NOMO-1 (cell line): Measurements from ENCODE around the gene DLG3.

Experiments
- DNase-seq, 2 experiments: peaks; one replicate each; lab custom pipeline; 2025; ENCODE audit not compliant: unreplicated experiment in 2 of 2; lab: John Stamatoyannopoulos, UW

DLG3 gene

DNA sequence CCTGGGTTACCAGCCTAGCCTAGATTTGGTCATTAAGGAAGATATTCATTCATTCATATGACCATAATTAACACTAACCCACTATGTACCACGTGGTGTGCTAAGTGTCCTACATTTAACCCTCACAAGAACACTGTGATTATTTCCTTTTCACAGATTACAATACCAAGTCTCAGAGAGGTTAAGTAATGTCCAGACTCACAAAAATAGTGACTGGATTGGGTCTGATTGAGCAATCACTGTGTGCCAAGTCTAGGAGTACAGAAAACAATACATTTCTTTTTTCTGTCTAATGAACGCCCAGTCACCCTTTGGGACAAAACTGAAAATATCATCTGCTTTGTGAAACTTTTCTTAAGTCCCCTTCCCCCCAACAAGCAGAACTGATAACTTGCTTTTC, 7.6 kb upstream of the DLG3 start:
- DNase-seq, result peak in 1 of 2 experiments; percentile 22

DNA sequence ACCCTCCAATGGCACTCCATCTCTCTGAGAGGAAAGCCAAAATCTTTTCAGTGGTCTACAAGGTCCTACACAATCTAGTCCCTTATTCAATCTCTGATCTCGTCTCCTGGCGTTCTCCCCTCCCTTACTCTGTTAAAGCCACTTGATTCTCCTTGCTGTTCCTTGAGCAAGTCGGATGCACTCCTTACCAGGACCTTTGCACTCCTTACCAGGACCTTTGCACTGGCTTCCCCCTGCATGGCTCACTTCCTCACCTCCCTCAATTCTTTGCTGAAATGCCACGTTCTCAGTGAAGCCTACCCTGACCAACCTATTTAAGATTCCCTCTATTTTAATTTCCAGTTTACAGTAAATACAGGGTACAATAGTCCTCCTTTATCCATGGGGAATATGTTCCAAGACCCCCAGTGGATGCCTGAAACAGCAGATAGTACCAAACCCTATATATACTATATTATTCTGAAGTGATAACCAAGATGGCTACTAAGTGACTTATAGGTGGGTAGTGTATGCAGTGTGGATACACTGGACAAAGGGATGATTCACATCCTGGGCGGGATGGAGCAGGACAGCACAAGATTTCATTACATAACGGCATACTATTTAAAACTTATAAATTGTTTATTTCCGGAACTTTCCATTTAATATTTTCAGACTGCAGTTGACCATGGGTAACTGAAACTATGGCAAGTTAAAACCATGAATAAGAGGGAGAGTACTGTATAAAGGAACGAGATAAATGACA, 6.5 kb upstream of the DLG3 start:
- DNase-seq, result no peak

DNA sequence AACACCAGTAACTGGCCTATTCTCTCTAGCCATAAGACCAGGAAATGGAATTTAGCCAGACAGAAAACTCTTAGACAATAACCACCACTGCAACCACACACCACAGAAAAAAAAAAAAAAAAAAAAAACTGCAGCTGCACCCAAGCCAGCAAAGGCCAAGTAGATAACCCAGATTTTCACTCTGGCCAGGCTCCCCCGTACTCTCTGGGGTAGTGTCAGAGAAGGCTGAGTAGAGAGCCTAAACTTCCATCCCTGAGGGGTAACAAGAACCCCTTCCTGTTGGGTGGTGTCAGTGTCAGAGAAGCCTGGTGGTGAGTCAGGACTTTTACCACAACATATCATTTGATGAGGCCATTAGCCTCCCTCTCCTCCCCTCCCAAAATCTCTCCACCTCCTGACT, 5.6 kb upstream of the DLG3 start:
- peak in 1 of 2 experiments; percentile 25 for DNase-seq

DNA sequence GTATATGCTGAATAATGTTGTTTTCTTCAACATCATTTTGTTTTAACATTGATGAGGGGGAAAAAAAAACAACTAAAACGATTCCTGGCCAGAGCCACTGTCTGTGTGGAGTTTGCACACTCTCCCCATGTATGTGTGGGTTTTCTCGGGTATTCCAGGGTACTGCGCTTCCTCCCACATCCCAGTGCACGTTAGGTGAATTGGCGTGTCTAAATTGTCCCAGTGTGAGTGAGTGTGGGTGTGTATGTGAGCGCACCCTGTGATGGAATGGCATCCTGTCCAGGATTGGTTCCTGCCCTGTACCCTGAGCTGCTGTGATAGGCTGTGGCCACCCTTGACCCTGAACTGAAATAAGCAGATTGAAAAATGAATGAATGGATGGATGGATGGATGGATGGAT, 2.4 kb upstream of the DLG3 start:
- DNase-seq, result no peak

DNA sequence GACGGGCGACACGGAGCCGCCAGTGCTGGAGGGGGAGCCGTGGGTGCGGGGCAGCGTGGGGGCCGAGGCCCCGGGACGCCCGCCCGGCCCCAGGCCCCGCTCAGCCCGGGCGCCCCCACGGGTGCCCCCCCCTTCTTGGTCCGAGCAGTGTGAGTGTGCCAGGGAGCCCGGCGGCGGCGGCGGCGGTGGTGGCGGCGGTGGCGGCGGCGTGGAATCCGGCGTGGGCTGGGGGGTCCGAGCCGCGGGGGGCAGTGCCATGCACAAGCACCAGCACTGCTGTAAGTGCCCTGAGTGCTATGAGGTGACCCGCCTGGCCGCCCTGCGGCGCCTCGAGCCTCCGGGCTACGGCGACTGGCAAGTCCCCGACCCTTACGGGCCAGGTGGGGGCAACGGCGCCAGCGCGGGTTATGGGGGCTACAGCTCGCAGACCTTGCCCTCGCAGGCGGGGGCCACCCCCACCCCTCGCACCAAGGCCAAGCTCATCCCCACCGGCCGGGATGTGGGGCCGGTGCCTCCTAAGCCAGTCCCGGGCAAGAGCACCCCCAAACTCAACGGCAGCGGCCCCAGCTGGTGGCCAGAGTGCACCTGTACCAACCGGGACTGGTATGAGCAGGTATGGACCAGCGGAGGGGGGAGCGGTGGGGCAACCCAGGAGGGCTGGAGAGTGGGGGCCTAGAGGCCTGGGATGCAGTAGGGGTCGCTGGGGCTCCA, 466 bp downstream of the DLG3 start:
- DNase-seq, result no peak

DNA sequence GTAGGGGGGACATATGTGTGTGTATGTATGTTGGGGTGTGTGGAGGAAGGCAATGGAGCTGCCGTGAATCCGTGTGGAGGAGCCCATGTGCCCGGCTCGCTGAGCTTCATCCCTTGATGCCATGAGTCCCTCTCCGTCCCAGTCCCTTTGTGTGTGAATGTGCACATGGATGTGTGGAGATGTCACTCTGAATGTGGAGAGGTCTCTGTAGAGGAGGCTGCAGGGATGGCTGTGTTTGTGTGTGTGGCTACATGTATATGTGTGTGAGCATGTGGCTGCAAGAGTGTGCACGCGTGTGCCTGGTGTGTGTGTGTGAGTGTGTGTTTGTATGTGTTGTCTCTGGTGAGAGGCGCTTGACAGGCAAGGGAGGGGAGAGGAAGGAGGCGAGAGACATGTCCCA, 1.3 kb downstream of the DLG3 start:
- DNase-seq, result no peak

DNA sequence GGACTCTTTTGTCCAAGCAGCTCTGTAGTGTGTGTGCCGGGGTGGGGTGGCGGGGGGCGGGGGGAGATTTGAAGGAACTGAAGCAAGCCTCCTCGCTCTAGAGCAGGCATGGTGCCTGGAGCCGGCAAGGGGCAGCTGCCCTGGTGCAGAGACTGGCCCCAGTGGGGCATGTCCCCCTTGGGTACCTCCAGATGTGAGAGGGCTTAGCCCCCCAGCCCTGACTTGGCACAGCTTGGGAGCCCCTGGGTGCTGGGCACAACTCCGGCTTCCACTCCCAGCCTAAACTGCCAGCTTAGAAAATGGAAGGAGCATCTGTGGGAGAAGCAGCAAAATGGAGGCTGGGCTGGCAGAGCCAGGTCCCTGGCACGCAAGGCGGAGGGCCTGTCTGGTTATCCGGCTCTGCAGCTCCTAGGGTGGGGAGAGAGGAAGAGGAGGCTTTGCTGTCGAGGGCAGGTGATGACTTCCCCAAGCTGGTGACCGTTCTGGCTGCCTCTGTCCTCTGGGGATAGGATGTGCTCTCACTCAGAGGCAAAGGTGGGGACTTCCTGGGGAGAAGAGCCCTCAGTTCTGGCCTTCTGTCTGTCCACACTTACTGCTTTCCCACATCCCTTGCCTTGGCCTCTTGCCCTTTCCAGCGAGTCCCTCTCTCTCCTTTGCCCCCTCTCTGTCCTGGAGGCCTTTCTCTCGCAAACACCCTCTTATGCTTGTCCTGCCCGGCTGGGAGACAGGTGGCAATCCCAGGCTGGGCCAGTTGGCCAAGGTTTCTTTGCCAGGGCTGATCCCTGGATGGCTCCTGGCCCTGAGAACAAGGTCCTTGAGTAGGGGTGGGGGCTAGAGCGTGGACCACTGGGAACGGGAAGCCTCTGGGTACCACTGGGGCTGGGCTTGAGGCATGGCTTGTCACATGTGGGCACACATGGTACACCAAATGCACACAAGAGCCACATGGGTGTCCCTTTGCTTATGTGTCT, 2.0 kb downstream of the DLG3 start:
- no peak for DNase-seq

DNA sequence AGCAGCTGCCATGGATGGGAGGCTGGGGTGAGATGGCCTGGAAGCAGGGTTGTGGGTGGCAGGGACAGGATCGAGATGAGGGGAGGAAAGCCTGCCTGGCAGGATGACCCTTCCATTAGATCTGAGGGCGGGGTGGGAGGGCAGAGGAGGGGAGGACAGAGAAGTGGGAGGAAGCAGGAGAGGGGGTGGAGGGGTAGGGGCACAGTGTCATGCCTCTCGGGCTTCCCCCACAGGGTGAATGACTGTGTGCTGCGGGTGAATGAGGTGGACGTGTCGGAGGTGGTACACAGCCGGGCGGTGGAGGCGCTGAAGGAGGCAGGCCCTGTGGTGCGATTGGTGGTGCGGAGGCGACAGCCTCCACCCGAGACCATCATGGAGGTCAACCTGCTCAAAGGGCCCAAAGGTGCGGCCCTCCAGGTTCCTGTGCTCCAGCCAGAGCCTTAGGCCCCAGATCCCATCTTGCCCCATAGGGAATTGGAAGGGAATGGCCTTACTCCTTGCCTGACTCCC, 4.9 kb downstream of the DLG3 start:
- DNase-seq, result no peak

DNA sequence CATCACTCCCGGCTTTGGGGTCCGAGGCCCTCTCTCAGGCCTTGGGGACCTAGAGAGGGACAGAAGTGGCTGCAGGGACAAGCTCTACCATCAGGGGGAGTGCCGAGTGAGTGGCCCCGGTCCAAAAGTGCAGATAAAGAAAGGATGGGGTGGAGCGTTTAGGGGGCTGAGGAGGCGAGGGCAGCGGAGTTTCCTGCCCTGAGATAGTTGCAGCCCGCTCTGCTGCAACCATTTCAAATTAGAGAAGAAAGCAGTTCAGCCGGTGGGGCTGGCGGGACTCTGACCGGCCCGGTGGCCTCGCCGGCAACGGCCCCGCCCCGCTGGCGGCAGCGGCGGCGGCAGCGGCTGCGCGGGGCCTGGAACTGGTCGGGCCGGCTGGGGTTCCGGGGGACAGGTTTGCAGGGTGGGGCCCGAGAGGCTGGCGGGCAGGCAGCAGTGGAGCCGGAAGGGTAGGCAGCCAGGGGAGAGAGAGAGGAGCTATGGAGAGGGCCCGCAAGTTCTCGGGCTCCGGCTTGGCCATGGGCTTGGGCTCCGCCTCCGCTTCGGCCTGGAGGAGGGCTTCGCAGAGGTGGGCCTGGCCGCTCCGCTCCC, 7.6 kb downstream of the DLG3 start:
- DNase-seq, result peak in 1 of 2 experiments; percentile 12

DNA sequence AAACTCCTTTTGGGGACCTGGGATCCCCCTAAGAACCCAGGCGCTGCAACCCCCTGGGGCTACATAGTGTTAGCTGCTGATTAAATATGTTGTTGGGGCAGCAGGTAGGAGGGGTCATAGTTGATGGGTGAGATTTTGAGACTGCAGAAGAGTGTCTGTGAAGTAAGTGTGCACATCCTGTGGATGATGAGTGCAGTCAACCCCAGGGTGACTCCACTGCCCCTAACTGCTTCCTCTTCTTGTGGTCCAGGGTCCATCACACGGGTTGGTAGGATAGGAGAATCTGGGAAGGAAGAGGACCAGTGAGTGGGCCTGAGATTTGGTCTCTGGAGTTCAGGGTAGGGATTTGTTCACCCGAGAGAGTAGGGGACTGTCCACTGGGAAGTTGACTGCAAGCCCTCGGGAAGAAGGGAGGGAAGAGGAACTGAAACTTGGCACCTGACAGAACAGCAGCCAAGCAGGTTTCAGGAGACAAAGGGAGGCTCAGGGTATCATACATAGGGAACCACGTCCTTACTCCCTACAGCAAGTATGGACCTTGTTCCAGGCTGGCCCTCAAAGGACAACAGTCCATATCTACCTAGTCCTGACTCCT, 8.5 kb downstream of the DLG3 start:
- DNase-seq, result no peak

DNA sequence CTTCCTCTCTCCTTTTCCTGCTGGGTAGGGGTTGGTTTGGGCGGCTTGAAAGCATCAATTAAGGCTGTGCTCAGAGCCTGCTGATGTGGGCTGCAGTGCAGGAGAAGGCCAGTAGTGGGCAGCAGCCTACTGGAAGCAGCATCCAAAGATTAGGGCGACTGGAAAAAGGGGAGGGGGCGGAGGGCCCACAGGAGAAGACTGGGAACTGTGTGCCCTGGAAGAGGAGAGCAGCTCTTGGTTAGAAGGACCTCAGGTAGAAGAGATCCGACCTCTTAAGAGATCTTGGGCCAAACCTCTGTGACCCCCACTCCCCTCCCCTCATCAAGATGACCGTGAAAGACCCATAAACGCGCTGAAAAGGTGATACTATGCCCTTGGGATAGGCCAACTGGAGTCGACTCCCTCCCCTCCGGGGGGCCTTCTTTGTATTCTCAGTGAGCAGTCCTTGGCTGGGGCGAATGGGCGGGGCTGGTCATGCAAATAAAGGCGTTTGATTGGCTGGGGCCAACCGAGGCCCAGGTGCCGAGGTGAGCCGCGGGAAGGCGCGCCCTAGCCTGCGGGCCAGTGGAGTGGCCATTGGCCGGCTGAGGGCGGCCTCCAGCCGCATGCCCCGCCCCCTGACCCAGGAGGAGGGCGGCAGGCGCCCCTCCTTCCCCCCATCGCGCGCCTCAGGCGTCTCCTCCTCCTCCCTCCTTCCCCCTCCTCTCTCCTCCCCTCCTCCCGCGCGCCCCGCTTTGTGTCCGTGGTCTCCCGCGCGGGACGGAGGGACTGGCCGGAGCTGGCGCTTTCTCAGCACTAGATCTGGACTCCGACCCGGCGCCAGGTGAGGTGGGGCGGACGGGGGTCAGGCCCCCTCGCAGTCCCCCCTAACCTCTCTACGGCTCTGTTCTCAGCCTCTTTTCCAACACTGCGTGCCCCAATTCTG, 10.1 kb downstream of the DLG3 start:
- DNase-seq, result peak; percentile 27 to 38

DNA sequence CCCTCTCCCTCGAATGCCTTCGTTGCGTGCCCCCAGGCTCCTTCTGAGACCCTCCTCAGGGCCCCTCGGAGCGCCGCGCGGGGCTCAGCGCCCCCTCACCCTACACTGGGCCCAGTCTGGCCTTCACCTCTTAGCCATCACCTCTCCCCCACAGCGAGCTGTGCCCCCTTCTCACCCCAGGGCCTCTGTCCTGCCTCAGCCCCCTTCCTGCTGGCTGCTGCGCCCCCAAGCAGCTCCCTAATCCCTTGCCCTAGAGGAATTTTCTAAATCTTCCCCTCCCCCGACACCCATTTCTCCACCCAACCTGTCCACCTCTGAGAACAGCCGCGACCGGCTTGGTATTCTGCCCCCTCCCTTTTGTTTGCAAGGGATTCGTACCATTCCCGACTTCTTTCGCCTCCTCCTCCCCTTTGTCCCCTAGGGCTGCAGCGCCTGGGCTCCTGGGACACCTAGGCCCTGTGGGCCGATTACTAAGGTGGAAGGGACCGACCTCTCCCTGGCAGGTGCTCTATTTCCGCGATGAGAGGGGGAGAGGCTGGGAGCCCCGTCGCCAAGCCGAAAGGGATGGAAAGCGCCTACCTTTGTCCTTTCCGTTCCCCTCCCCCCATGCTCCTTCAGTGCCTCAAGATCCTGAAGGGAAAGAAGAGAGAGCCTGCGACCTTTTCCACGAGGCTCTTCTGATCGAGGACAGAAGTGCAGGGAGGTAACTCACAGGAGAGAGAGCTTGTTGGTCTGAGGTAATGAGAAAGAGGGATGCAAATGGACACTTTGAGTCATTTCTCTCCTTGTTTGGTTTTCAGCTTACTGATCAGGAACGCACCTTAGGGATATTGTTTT, 10.9 kb downstream of the DLG3 start:
- DNase-seq, result no peak

DNA sequence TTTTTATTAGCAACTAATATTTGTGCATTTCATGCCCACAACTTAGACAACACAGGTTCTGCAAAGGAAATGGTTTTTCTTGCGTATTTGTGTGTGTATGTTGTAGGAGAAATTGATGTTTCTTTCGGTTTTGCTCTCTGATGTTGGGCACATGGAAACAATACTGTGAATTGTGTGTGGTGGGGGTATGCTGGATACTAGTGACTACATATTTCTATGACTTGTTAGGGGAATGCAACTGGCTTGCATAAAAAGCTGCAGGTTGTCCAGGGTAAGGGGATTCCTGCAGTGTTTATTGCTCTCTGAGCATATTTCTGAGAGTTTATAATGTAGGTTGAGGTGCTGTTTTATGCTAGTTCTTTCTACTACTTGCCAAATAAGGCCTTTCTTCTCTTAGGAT, 11.6 kb downstream of the DLG3 start:
- no peak for DNase-seq

DNA sequence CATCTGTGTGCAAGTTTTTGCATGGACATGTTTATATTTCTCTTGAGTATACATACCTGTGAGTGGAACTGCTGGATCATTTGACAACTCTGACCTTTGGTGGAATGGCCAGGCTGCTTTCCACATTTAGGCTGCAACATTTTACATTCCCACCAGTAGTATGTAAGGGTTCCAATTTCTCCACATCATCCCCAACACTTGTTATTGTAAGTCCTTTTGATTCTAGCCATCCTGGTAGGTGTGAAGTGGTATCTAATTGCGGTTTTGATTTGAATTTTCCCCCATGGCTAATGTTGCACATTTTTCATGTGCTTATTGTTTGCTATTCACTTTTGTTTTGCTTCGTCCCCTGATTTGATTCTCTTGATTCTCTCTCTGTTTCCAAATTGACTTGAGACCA, 16.4 kb downstream of the DLG3 start:
- no peak for DNase-seq

DNA sequence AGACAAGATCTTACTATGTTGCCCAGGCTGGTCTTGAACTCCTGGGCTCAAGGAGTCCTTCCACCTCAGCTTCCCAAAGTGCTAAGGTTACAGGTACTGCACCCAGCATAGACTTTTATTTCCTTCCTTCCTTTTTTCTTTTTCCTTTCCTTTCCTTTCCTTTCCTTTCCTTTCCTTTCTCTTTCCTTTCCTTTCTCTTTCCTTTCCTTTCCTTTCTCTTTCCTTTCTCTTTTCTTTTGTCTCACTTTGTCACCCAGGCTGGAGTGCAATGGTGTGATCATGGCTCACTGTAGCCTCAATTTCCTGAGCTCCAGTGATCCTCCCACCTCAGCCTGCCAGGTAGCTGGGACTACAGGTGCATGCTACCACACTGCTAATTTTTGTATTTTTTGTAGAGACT, 19.4 kb downstream of the DLG3 start:
- DNase-seq, result no peak

DNA sequence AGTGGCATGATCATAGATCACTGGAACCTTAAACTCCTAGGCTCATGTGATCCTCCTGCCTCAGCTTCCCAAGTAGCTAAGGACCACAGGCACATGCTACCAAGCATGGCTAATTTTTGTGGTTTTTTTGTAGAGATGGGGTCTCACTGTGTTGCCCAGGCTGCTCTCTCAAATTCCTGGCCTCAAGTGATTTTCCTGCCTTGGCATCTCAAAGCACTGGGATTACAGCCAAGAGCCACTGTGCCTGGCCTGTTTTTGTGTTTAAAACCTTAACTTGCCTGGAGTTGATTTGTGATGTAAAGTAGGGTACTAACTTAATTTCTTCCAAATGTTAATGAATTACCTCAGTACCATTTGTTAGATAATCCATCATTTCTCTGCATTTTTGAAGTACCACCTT, 22.3 kb downstream of the DLG3 start:
- no peak for DNase-seq

DNA sequence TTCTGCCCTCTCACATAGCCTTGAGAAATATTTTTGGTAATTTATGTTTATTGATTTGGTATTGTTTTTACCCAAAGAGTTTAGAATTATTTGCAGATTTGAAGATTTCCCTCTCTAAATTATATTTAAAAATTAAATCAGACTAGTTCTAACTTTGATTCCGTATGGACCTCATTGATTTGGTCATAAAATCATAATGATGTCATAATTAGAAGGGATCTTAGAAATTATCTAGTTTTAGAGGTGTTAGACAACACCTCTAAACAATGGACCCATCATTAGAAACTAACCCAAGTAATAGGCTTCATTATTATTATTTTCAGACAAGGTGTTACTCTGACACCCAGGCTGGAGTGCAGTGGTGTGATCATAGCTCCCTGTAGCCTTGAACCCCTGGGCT, 24.1 kb downstream of the DLG3 start:
- DNase-seq, result no peak

DNA sequence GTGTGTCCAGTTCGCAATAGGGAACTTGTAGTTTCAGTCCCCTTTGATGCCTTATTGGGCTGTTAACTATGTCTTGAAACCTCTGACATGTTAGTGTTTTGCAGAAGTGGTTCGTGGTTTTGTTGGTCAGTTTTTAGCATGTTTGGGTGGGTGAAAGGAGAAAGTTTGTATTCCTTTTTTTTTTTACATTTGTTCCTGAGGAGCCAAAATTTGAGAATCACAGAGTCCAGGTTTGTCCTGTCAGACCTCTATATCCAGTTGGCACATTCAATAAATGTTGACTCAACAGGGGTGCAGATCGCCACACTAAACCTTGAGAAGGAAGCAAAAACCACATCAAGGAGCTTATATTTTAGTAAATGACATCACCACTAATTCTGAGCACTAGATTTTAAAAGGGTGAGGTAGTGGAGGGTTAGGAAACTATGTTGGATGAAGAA, 26.2 kb downstream of the DLG3 start:
- peak; percentile 43 to 71 for DNase-seq
